ENCODE data around the gene ELMO3. TPM values are rescaled to one million over a fixed set of nuclear protein-coding genes. Genes with fewer than 3 reads are reported as not detected.

The ELMO3 gene
- total RNA-seq, 6 experiments from 2014 or later: 0.79 to 1.3 (median 1.1) TPM

GRCh38 chr16:67248401-67249177 is 49.7 kb downstream of the ELMO3 start, which contains the start of gene SLC9A5:
TSS of gene SLC9A5 (plus strand) at chr16:67248979. CDS start at chr16:67249015, 36 bp downstream.
- TF ChIP-seq, protein P1, sequence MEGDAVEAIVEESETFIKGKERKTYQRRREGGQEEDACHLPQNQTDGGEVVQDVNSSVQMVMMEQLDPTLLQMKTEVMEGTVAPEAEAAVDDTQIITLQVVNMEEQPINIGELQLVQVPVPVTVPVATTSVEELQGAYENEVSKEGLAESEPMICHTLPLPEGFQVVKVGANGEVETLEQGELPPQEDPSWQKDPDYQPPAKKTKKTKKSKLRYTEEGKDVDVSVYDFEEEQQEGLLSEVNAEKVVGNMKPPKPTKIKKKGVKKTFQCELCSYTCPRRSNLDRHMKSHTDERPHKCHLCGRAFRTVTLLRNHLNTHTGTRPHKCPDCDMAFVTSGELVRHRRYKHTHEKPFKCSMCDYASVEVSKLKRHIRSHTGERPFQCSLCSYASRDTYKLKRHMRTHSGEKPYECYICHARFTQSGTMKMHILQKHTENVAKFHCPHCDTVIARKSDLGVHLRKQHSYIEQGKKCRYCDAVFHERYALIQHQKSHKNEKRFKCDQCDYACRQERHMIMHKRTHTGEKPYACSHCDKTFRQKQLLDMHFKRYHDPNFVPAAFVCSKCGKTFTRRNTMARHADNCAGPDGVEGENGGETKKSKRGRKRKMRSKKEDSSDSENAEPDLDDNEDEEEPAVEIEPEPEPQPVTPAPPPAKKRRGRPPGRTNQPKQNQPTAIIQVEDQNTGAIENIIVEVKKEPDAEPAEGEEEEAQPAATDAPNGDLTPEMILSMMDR (IDR thresholded peaks at IDR 0.05): peak; percentile 63
- no peak for DNase-seq
- no peaks in the 10 kb centered on the region for H3K9me3 Mint-ChIP-seq
- H3K4me3 Mint-ChIP-seq: peak within 1 kb of the TSS; percentile 89
- peaks cover 2% of the 10 kb centered on the region for H3K27me3 Mint-ChIP-seq (ENCODE audit: insufficient read depth)
- H3K36me3 Mint-ChIP-seq (ENCODE audit: low read depth): no peaks in the 10 kb centered on the region; the same call in 1 of the 2 replicates
- peaks cover 49% of the 10 kb centered on the region for H3K4me1 Mint-ChIP-seq (ENCODE audit: low read depth)
- H3K27ac Mint-ChIP-seq: peak within 1 kb of the TSS; percentile 97

- no peak for DNase-seq
- Mint-ChIP-seq H3K27me3 (ENCODE audit: insufficient read depth) (peaks cover 2% of the 10 kb centered on the region), H3K27ac (peak overlapping the region; percentile 77), H3K4me1 (ENCODE audit: low read depth) (peaks cover 41% of the 10 kb centered on the region), H3K4me3 (peak overlapping the region; percentile 89), H3K36me3 (ENCODE audit: low read depth) (no peaks in the 10 kb centered on the region; the same call in 1 of the 2 replicates), H3K9me3 (no peaks in the 10 kb centered on the region)
- TF ChIP-seq, protein P1 (IDR thresholded peaks at IDR 0.05): no peak
Observed at GRCh38 chr16:67249178-67250044, 50.5 kb downstream of the ELMO3 start.

GRCh38 chr16:67250045-67250327 is 51.1 kb downstream of the ELMO3 start:
- Mint-ChIP-seq H3K36me3 (ENCODE audit: low read depth) (no peaks in the 10 kb centered on the region; the same call in 1 of the 2 replicates), H3K4me3 (peak overlapping the region; percentile 89), H3K27me3 (ENCODE audit: insufficient read depth) (peaks cover 2% of the 10 kb centered on the region), H3K4me1 (ENCODE audit: low read depth) (peaks cover 35% of the 10 kb centered on the region), H3K27ac (peak overlapping the region; percentile 77; the same call in 1 of the 2 replicates), H3K9me3 (no peaks in the 10 kb centered on the region)
- TF ChIP-seq, protein P1 (IDR thresholded peaks at IDR 0.05): no peak
- DNase-seq: no peak

DNA sequence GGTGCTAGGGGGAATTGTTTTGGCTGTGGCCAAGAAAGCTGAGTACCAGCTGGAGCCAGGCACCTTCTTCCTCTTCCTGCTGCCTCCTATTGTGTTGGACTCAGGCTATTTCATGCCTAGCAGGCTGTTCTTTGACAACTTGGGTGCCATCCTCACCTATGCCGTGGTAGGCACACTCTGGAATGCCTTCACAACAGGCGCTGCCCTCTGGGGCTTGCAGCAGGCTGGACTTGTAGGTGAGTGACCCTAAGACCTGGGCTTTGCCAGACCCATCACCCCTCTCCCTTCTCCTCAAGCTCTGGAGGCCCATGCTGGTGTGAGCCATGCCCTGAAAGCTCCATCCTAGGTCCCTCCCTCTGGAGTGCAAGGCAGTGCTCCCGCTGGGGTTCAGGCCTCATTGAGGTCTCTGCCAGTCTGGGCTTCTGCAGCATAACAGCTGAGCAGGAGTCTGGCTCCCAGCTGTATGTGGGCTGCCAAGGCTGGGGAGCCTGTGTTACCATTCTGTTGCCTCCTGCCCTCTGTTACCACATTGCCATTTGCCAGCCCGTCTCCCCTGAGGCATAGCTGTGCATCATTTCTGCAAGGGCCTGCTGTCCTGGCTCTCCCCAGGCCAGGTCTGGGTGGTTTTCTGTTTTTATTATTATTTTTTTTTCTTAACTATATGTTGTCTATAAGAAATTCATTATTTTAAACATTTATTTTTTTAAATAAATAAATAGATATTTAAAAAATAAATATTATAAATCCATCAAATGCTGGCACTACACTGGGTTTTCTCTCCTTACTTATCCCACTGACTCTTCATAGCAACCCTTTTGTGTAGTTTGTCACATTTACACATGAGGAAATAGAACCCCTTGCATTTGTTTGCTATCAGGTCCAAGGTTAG is 53.9 kb downstream of the ELMO3 start:
- Mint-ChIP-seq H3K27me3 (ENCODE audit: insufficient read depth) (no peaks in the 10 kb centered on the region), H3K27ac (no peak overlapping the region), H3K36me3 (ENCODE audit: low read depth) (peaks cover 5% of the 10 kb centered on the region; the same call in 1 of the 2 replicates), H3K4me3 (no peak overlapping the region), H3K4me1 (ENCODE audit: low read depth) (peaks cover 28% of the 10 kb centered on the region), H3K9me3 (no peaks in the 10 kb centered on the region)
- no peak for DNase-seq
- TF ChIP-seq, protein P1 (IDR thresholded peaks at IDR 0.05): no peak

Small RNA genes lying within 50 kb of the gene (microRNA-seq; reads per million reads assigned to microRNA genes)
- gene MIR328: 843 reads per million, percentile 74 among the genes with 10 or more reads in this experiment

Other genes starting within 250 kb of the ELMO3 start
- gene CES3, start 237.9 kb upstream of the ELMO3 start, total RNA-seq (2021; fragmentation: NEBNext Ultra II Directional; extraction: Animal tissue kit (Norgen Biotek cat#: 25700)): under 1 TPM in 5 of 6 experiments, not detected in 1; 0.06 to 0.39 (median 0.14) TPM
- gene CES4A, start 210.5 kb upstream of the ELMO3 start, total RNA-seq (2021; fragmentation: NEBNext Ultra II Directional; extraction: Animal tissue kit (Norgen Biotek cat#: 25700)): 1 to 10 TPM; 1.7 to 3.5 (median 2.3) TPM
- gene CBFB, start 170.0 kb upstream of the ELMO3 start, total RNA-seq (2021; fragmentation: NEBNext Ultra II Directional; extraction: Animal tissue kit (Norgen Biotek cat#: 25700)): 10 to 100 TPM; 55.2 to 84.4 (median 69.5) TPM
- 10 to 100 TPM in 5 of 6 experiments, 1 to 10 TPM in 1; 10.0 to 13.8 (median 11.8) TPM for gene PHAF1, start 89.2 kb upstream of the ELMO3 start, total RNA-seq (2021; fragmentation: NEBNext Ultra II Directional; extraction: Animal tissue kit (Norgen Biotek cat#: 25700))
- 10 to 100 TPM; 45.7 to 55.1 (median 50.1) TPM for gene B3GNT9, start 48.1 kb upstream of the ELMO3 start, total RNA-seq (2021; fragmentation: NEBNext Ultra II Directional; extraction: Animal tissue kit (Norgen Biotek cat#: 25700))
- gene TRADD, start 39.2 kb upstream of the ELMO3 start, total RNA-seq (2021; fragmentation: NEBNext Ultra II Directional; extraction: Animal tissue kit (Norgen Biotek cat#: 25700)): 10 to 100 TPM; 12.8 to 16.8 (median 15.8) TPM
- gene FBXL8, start 39.2 kb upstream of the ELMO3 start, total RNA-seq (2021; fragmentation: NEBNext Ultra II Directional; extraction: Animal tissue kit (Norgen Biotek cat#: 25700)): 10 to 100 TPM in 1 of 6 experiments, 1 to 10 TPM in 5; 7.2 to 10.8 (median 7.8) TPM
- 1 to 10 TPM; 3.3 to 5.5 (median 4.6) TPM for gene HSF4, start 34.4 kb upstream of the ELMO3 start, total RNA-seq (2021; fragmentation: NEBNext Ultra II Directional; extraction: Animal tissue kit (Norgen Biotek cat#: 25700))
- 10 to 100 TPM; 16.1 to 20.1 (median 17.7) TPM for gene NOL3, start 28.6 kb upstream of the ELMO3 start, total RNA-seq (2021; fragmentation: NEBNext Ultra II Directional; extraction: Animal tissue kit (Norgen Biotek cat#: 25700))
- gene MATCAP1, start 15.2 kb upstream of the ELMO3 start, total RNA-seq (2021; fragmentation: NEBNext Ultra II Directional; extraction: Animal tissue kit (Norgen Biotek cat#: 25700)): 10 to 100 TPM in 5 of 6 experiments, 1 to 10 TPM in 1; 9.6 to 13.8 (median 11.6) TPM
- under 1 TPM in 1 of 6 experiments, not detected in 5; 0.18 TPM for gene EXOC3L1, start 9.0 kb upstream of the ELMO3 start, total RNA-seq (2021; fragmentation: NEBNext Ultra II Directional; extraction: Animal tissue kit (Norgen Biotek cat#: 25700))
- gene E2F4, start 7.0 kb upstream of the ELMO3 start, total RNA-seq (2021; fragmentation: NEBNext Ultra II Directional; extraction: Animal tissue kit (Norgen Biotek cat#: 25700)): 10 to 100 TPM; 52.9 to 64.7 (median 61.0) TPM
- 10 to 100 TPM; 50.9 to 67.8 (median 58.4) TPM for gene TMEM208, start 28.0 kb downstream of the ELMO3 start, total RNA-seq (2021; fragmentation: NEBNext Ultra II Directional; extraction: Animal tissue kit (Norgen Biotek cat#: 25700))
- gene FHOD1, start 48.4 kb downstream of the ELMO3 start, total RNA-seq (2021; fragmentation: NEBNext Ultra II Directional; extraction: Animal tissue kit (Norgen Biotek cat#: 25700)): 10 to 100 TPM; 46.3 to 55.9 (median 51.1) TPM
- gene SLC9A5, start 49.8 kb downstream of the ELMO3 start, total RNA-seq (2021; fragmentation: NEBNext Ultra II Directional; extraction: Animal tissue kit (Norgen Biotek cat#: 25700)): 1 to 10 TPM; 3.3 to 4.2 (median 3.7) TPM
- gene PLEKHG4, start 80.4 kb downstream of the ELMO3 start, total RNA-seq (2021; fragmentation: NEBNext Ultra II Directional; extraction: Animal tissue kit (Norgen Biotek cat#: 25700)): 10 to 100 TPM in 5 of 6 experiments, 1 to 10 TPM in 1; 8.6 to 14.1 (median 13.0) TPM
- not detected for gene KCTD19, start 127.6 kb downstream of the ELMO3 start, total RNA-seq (2021; fragmentation: NEBNext Ultra II Directional; extraction: Animal tissue kit (Norgen Biotek cat#: 25700))
- gene LRRC36, start 127.7 kb downstream of the ELMO3 start, total RNA-seq (2021; fragmentation: NEBNext Ultra II Directional; extraction: Animal tissue kit (Norgen Biotek cat#: 25700)): not detected
- under 1 TPM in 2 of 6 experiments, not detected in 4; 0.21 to 0.28 TPM for gene TPPP3, start 194.4 kb downstream of the ELMO3 start, total RNA-seq (2021; fragmentation: NEBNext Ultra II Directional; extraction: Animal tissue kit (Norgen Biotek cat#: 25700))
- gene ZDHHC1, start 217.3 kb downstream of the ELMO3 start, total RNA-seq (2021; fragmentation: NEBNext Ultra II Directional; extraction: Animal tissue kit (Norgen Biotek cat#: 25700)): 1 to 10 TPM; 2.1 to 5.4 (median 2.8) TPM
- gene HSD11B2, start 232.0 kb downstream of the ELMO3 start, total RNA-seq (2021; fragmentation: NEBNext Ultra II Directional; extraction: Animal tissue kit (Norgen Biotek cat#: 25700)): not detected